GM19023 (cell line): ENCODE measurements around the gene IGSF5.
"Not testable (repeated sequence)": the region's sequence is repeated elsewhere in the genome, so short reads cannot be mapped to it uniquely, and the experiment has no call there.

Experiments used
- ATAC-seq: cut with Tn5 transposase; IDR thresholded peaks from one replicate; pipeline ENCODE4 v1.9.1; 2021; ENCODE audit warnings: mild to moderate bottlenecking, moderate library complexity; ENCODE audit not compliant: unreplicated experiment

Gene IGSF5

DNA sequence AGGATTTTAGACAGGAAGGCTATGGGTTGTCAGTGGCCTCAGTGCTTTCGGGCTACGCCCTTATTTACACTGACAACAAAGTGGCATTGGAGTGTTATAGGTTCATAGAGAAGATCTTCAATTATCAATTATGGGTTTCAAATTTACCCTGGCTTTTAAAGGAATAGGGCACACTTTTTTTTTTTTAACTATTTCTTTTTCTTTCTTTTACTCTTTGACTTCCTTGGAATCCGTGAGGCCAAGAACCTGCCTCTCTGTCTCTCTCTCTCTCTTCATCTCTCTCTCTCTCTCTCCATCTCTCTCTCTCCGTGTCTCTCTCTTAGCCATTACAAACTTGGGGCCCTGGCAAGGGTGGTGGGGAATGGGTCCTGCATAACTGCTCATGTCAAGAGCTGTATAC, at the start of gene IGSF5:
Gene IGSF5 (plus strand): TSS at position 301 of the 400 bp plus-strand sequence. CDS start 327 bp downstream, outside the sequence.
- not testable (repeated sequence) for ATAC-seq

DNA sequence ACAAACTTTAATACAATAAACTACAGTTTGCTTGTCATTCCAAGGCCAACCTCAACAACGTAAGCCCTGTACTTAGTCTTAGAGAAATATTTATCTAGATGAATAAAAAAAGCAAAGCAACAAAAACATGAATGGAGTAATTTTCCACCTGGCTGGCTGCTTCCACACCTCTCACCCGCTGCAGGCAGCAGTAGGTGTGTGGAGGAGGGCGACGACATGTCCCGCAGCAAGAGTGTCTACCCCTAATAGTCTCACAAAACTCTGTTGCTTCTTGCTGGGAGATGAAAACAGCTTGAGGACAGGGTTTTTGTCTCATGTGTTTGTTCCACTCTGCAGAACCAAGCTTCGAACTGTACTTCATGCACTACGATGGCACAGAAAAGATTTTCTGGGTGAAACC, 48.8 kb upstream of the IGSF5 start:
- ATAC-seq = no peak

DNA sequence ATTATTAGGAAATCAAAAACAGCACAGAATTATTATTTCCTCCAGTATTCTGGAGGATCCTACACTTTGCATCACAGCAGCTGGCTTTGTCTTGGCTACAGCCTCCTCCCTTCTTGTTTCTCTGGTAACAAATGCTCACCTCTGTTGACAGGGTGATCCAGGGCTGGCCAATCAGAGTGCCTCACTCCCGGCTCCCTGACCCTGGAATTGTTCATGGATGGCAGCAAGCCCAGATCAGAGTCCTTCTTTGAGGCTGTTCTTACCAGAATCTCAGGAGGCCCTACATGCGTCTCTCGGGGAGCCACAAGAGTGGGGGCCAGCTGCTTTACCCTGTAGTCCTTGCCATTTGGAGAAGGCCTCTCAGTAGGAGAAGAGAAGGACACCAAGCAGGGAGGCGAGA, 48.4 kb upstream of the IGSF5 start:
- no peak for ATAC-seq

DNA sequence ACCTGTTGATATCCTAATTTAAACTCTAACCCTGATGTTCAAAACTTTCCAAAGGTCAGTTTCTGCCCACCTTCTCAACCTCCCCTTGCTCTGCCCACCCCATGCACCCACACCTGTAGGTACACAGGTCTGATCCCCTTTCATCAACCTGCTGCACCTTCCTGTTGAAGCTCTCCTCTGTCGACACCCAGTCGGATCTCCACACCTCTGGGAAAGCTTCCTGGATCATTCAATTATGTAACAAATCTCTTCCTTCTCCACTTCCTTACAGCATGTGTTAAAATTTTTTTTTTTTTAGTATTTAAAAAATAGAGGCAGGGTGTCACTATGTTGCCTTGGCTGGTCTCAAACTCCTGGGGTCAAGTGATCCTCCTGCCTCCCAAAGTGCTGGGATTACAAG, 44.7 kb upstream of the IGSF5 start:
- no peak for ATAC-seq

DNA sequence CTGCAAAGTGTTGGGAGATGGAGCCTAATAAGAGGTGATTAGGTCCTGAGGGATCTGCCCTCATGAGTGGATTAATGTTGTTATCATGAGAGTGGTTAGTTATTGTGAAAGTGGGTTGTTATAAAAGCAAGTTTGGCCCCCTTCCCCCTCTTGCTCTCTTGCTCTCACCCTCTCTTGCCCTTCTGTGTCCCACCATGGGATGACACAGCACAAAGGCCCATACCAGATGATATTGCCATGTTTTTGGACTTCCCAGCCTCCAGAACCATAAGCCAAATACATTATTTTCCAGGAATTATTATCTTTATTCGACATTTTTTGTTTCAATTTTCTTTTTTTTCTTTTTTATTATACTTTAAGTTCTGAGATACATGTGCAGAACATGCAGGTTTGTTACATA, 41.4 kb upstream of the IGSF5 start:
- no peak for ATAC-seq

DNA sequence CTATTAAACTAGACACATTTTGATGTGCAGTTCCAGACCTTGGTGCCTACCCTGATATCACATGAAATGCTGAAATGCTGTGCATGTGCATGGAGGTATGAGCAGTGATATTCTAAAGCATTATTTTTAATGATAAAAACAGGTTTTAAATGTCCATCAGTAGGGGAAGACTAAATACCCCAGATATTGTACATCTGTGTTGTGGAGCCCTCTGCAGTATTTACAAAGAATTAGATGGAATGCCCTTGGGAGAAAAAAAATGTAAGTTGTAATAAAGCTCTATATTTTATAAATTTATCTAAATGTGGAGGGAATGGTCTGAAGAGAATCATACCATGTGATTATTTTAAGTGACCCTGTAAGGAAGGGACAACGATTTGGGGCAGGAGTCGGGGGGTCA, 39.1 kb upstream of the IGSF5 start:
- ATAC-seq = no peak

DNA sequence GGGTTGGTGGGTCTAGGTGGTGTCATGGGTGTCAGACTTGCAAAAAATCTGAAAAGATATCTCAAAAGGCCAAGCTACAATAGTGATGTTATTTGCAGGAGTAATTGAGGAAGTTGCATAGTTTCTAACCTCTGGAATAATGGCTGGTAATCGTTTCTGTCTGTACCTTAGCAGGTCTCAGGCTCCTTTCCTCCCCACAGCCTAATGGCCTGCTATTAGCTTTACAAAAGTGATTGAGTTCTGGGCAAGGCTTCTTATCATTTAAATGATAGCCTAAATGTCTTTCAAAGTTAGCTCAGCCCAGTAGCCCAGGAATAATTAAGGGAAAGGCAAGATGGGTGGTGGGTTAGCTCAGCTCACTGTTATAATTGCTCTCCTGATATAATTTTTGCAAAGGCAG, 37.7 kb upstream of the IGSF5 start:
- ATAC-seq = no peak

DNA sequence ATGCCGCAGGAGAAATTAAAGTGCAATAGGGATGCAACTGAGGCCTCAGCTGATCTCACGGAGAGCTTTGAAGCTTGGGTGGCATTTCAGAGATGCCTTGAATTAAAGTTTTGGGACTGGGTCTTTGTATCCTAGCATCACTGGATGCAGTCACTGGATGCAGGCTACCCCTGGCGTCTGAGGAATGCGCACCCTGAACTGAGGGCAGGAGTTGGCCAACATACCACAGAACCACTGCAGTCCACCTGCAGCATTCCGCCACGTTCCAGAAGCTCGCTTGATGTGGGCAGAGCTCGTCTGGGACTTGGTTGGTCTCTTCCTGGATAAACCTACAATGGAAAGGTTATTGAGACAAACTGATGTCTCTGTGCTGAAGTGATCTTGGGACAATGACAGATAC, 34.1 kb upstream of the IGSF5 start:
- no peak for ATAC-seq

DNA sequence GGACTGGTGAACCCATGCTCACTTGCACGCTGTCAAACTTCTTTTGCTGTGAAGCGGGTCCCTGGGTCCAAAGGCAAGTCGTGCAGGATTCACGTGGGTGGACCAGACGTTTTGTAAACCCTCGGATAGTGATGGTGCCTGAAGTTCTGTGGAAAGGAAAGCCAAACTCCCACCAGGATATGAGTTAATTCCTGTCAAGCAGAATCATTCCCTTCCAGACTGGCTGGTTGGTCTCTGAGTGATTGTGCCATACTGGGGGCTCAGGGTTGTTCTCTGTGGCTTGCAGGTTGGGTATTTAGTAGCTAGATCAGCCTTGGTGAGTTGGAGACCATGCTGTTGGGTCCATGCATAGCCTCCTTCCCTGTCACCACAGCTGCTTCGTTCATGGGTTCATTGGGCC, 32.7 kb upstream of the IGSF5 start:
- no peak for ATAC-seq

DNA sequence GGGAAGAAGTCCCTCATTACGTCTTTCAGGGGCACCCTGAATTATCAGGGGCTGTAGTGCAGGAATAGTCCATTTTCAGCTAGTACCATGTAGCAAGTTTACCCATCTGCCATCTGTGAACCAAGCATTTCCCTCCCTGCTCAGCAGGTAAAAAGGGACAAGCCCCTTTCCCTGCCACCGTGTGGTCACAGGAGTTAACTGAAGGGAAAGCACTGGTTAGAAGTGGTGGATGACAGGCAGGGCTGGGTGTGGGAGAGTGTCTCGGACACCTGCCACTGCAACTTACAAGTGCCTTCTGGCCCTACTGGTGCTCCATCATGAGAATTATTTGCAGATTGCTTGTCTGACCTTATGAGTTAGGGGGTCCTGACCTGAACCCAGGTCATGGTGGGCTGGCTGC, 32.0 kb upstream of the IGSF5 start:
- no peak for ATAC-seq

DNA sequence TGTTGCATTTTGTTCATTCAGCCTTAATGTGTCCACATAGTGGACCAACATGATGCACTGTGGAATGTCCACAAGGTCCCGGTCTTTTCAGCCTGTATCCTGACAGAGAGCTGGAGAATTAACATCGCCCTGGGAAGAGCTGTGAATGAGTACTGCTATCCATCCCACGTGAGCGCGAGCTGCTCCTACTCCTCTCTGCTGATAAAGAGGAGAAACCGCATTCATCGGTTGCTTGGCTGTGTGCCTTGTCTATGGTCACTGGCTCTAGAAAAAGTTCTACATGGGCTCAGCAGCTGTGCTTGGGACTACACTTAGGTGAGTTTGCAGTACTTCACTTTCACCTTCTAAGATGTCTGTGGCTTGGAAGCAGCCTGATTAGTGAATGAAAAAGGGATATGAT, 31.1 kb upstream of the IGSF5 start:
- no peak for ATAC-seq

DNA sequence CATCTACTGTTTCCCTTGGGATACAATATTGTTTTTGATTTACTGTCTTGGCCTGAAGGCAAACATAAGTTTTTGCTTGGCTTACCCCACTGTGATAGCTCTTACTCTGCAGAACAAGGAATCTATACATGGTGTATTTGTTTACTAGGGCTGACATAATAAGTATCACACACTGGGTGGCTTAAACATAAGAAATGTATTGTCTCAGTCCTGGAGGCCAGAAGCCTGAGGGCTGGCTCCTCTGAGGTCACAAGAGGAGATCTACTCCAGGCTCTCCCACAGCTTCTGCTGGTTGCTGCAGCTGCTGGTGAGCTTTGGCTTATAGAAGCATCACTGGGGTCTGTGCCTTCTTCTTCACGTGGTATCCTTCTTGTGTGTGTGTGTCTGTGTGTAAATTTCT, 30.7 kb upstream of the IGSF5 start:
- no peak for ATAC-seq

DNA sequence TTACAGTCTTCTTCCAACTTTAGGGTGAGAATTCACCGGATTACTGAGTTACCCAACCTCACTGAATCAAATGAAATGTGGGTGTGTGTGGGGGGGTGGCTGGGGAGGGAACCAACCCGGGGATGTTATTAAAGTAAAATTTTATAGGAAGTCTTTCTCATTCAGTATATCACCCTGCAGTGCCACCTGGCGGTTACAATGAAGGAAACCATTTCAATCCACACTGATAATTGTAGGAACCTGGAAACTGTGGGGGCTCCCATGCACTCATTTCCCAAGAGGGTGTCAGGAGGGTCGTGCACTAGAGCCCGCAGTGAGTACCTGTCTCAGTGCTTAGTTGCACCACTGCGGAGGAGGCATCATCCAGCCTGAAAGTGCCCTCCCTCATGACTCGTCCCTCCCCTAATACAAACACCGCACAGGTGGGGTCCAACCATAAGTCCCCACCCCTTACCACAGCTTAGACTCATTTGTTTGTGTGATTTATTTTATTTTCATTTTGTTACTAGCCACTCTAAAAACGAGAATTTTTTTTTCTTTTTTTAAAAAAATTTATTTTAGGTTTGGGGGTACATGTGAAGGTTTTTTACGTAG, 29.1 kb upstream of the IGSF5 start:
- no peak for ATAC-seq

DNA sequence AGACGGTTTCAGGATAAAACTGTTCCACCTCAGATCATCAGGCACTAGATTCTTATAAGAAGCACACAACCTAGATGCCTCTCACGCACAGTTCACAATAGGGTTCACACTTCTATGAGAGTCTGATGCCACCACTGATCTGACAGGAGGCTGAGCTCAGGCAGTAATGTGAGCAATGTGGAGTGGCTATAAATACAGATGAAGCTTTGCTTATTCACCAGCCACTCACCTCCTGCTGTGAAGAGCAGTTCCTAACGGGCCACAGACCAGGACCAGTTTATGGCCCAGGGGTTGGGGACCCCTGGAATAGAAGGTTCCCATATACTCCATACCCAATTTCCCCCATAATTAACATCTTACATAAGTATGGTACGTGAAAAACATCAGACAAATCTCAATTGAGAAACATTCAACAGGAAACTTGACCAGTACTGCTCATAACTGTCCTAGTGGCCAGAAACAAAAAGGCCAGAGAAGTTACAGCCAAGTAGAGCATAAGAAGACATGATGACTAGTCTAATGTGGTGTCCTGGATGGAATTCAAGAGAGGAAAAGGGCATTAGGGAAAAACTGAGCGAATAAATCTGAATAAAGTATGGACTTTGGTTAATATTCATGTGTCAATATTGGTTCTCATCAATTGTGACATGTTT, 24.7 kb upstream of the IGSF5 start:
- ATAC-seq = no peak

DNA sequence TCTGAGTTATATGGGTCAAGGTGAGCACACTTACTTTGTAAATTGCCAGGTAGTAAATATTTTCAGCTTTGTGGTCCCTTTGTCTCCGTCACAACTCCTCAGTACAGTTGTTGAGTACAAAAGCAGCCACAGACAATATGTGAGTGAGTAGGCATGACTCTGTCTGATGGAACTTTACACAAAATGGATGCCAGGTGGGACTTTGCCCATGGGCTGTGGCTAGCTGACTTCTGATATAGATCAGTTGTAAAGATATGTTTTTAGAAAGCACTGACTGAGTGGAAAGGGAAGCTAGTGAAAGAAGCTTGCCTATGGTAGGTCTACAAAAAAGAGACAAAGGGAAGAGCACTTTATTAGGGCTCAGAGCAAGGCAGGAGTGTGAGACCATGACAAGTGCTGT, 23.1 kb upstream of the IGSF5 start:
- no peak for ATAC-seq

DNA sequence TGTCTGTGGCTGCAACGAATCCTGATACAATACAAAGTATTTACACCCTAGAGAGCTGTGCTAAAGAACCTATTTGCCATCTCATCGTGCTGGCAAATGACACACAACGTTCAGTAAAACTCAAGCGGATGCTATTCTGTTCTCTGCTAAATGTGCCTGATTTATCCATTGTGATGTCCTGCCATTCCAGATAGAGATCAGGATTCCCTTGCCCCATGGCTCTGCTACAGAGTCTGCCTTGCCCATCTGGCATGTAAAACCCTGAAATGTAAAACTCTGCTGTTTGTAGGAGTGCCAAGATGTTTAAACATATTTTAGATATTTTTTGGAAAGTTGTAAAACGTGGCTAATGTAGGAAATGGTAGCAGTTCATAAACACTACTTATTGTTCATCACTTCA, 20.0 kb upstream of the IGSF5 start:
- no peak for ATAC-seq

DNA sequence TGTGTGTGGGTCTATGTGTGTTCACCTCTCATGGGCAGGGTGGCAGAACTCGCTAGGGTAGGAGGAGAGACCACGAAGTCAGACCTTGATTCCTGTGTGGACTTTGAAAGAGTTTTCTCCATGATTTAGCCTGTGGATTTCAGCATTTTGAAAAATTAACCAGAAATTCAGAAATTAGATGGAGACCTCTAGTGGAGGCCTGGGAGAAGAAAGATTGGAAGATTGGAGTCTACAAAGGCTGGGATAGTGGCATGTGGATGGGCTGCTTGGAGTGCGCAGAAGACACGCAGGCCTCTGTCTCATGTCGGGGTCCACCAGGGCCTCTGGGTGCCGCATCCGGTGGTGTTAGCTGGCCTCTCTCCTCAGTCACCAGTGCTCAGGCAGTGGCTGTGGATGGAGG, 18.9 kb upstream of the IGSF5 start:
- ATAC-seq = no peak

DNA sequence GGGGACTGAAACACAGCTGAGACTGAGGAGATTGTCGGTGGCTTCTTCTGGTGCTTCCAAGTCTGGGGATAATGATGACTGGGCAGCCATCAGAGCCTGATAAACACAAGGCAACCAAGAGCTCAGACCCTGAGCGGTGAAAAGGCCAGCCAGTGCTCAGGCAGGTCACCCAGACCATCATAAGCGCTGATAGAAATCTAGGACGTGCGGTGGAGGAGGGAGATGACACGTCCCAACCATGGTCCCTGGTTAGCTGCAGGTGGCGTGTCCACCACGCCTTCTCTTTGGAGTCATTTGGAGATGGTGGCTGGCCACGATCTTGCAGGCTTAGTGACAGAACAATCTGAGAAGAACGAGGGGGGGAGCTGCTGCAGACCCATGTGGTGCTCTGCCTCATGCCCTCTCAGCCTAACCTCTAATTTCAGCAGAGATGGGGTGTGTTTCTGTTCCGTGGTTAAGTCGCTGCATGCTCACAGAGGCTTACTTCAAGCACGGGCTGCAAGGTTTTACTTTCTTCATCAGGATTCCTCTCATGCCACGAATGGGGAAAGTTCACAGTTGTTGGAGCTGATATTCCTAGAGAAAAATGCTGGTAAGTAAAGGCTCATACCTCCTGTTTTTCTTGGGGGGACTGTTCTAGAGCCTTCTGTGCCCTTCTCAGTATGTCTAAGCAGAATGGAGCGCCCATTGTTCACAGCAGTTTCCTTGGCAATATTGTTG, 17.4 kb upstream of the IGSF5 start:
- ATAC-seq = no peak

DNA sequence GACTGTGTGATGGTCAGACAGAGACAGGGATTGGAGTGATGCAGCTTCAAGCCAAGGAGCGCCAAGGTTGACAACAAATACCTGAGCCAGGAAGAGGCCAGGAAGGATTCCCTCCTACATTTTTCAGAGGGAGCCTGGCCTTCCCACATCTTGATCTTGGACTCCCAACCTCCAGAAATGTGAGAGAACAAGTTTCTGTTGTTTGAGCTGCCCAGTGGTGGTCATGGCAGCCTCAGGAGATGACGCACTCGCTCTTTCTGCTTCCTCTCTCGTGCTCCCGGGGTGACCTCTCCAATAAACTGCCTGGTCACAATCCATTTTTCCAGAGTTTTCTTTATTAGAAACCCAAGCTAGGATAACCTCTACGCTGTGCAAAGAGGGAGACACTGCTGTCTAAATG, 16.6 kb upstream of the IGSF5 start:
- no peak for ATAC-seq

DNA sequence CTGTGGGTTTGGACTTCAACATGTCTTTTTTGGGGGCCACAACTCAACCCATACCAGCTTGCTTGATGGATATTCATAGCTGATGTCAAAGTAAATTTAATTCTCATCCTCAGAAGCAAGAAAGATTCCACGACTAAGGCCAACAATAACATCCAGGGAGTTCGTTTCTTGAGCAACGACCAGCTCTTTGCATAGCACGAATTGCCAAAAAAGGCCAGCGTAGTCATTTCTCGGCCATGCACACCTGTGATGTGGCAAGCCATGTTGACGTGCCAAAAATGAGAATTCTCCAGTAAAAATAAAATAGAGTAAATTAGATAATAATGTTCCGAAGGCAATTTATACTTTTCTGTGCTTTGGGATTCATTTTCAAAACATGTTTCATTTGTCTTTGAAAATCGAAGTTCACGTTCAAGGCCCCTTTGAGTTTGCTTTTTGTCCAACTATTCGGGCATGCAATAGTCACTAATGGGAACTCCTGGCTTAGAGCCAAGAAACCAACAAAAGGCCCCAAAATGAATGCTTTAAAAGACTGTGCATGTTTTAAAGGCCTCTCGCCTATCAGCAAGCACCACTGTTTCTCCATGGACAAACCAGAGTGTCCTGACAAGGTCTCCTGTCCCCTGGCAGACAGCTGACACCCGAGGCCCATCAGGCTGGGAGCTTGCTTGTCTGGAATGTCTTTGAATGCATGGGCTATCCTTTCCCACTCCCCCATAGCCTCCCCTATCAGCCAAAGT, 14.4 kb upstream of the IGSF5 start:
- ATAC-seq = no peak

DNA sequence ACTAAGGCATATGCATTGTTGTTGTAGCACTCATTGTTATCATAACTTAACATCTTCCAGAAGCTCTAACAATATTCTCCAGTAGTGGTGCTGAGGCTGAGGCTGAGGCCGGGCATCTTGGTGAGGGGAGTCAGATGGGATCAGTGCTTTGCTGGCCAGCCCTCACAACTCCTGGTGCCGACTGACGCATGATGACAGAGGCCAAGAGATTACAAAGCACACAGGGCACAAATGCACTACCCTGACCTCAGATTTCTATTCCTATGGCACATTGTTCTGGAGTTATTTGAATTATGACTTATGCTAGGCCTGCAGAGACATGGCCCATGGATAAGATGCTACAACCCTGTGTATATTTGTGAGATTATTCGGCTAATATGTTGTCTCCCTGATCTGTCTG, 8.3 kb upstream of the IGSF5 start:
- no peak for ATAC-seq
